K562 (cell line): Measurements from ENCODE around the gene HAUS5. TPM values are rescaled to one million over a fixed set of nuclear protein-coding genes. Genes with fewer than 3 reads are reported as not detected.

Experiments
- ARID4B ChIP-seq: sonication (generic); formaldehyde crosslinking; IDR thresholded peaks from 2 replicates; pipeline ENCODE4 v1.8.0; 2022; ENCODE audit warnings: mild to moderate bottlenecking, missing genetic modification reagents
- BCOR ChIP-seq: fragments of 450-650 bp; IDR thresholded peaks from 2 replicates; pipeline ENCODE4 v1.6.1; 2016
- CC2D1A ChIP-seq: fragments of 450-650 bp; IDR thresholded peaks from 2 replicates; pipeline ENCODE4 v1.6.1; 2017; ENCODE audit warnings: mild to moderate bottlenecking
- ELF4 ChIP-seq: fragments of 450-650 bp; formaldehyde crosslinking; IDR thresholded peaks from 2 replicates; pipeline ENCODE4 v1.4.0; 2022; ENCODE audit warnings: missing genetic modification characterization
- GABPB2 ChIP-seq: fragments of 250-450 bp; sonication (Bioruptor Pico); conservative IDR thresholded peaks from 2 replicates; pipeline ENCODE4 v1.5.1; 2021; ENCODE audit warnings: mild to moderate bottlenecking
- HDAC6 ChIP-seq: IDR thresholded peaks from 2 replicates; pipeline ENCODE4 v1.6.1; 2012; ENCODE audit warnings: low read depth, mild to moderate bottlenecking, control low read depth, inconsistent platforms, low read length, moderate library complexity
- IRF1 ChIP-seq: sonication (generic); formaldehyde crosslinking; IDR thresholded peaks from 2 replicates; pipeline ENCODE4 v1.8.0; 2022; ENCODE audit warnings: missing genetic modification reagents, mild to moderate bottlenecking, borderline replicate concordance
- MEIS2 ChIP-seq: fragments of 450-650 bp; IDR thresholded peaks from 2 replicates; pipeline ENCODE4 v1.6.1; 2014; ENCODE audit warnings: mild to moderate bottlenecking; ENCODE audit not compliant: partially characterized antibody
- NR4A1 ChIP-seq, 2 experiments: fragments of 250-450 bp in 1 of 2; fragments of 450-650 bp in 1 of 2; sonication (Bioruptor Pico) in 1 of 2; IDR thresholded peaks; 2 replicates each; pipeline versions ENCODE4 v1.4.0 to v1.6.1; 2016 to 2020; ENCODE audit warnings: mild to moderate bottlenecking in 2 of 2, missing compliant biosample characterization in 1 of 2, missing genetic modification characterization in 1 of 2, moderate library complexity in 1 of 2
- POLR3A ChIP-seq: IDR thresholded peaks from 2 replicates; pipeline ENCODE4 v1.6.1; 2011; ENCODE audit warnings: borderline replicate concordance, mild to moderate bottlenecking, moderate library complexity; ENCODE audit not compliant: insufficient read length, insufficient read depth; ENCODE audit errors: extremely low read depth
- SPI1 ChIP-seq: IDR thresholded peaks from 2 replicates; pipeline ENCODE4 v1.6.1; 2011; ENCODE audit warnings: low read depth, low read length, control low read depth, borderline replicate concordance
- TOE1 ChIP-seq, 2 experiments: fragments of 450-650 bp in 1 of 2; sonication (generic) in 1 of 2; formaldehyde crosslinking in 1 of 2; IDR thresholded peaks; 2 replicates each; pipeline versions ENCODE4 v1.7.1 to v1.8.0; 2016 to 2022; ENCODE audit warnings: borderline replicate concordance in 2 of 2, mild to moderate bottlenecking in 2 of 2, antibody characterized with exemption in 1 of 2, inconsistent platforms in 1 of 2, low read depth in 1 of 2, missing genetic modification reagents in 1 of 2, moderate library complexity in 1 of 2
- U2AF2 ChIP-seq: fragments of 200-400 bp; formaldehyde crosslinking; optimal IDR thresholded peaks from 2 replicates; pipeline ENCODE3; 2017; ENCODE audit warnings: low read depth, mild to moderate bottlenecking, low read length
- ZFPM2 ChIP-seq: fragments of 250-450 bp; sonication (Bioruptor Pico); IDR thresholded peaks from 2 replicates; pipeline ENCODE4 v1.5.1; 2022; ENCODE audit warnings: mild to moderate bottlenecking
- ZNF277 ChIP-seq: fragments of 250-450 bp; sonication (Bioruptor Pico); IDR thresholded peaks from 2 replicates; pipeline ENCODE4 v1.8.0; 2022; ENCODE audit warnings: inconsistent platforms, mild to moderate bottlenecking, moderate library complexity, borderline replicate concordance
- ZNF280B ChIP-seq: fragments of 250-450 bp; sonication (Bioruptor Pico); IDR thresholded peaks from 2 replicates; pipeline ENCODE4 v1.5.1; 2021; ENCODE audit warnings: mild to moderate bottlenecking
- ZNF561 ChIP-seq: fragments of 450-650 bp; formaldehyde crosslinking; conservative IDR thresholded peaks from 2 replicates; pipeline ENCODE4 v1.4.0; 2020; ENCODE audit warnings: mild to moderate bottlenecking, moderate library complexity
- ZNF699 ChIP-seq: fragments of 250-450 bp; sonication (Bioruptor Pico); IDR thresholded peaks from 2 replicates; pipeline ENCODE4 v1.8.0; 2021; ENCODE audit warnings: mild to moderate bottlenecking, moderate library complexity; ENCODE audit not compliant: insufficient replicate concordance
- polyA plus RNA-seq, 8 experiments: library from polyadenylated mRNA; depleted of rRNA in 4 of 8; stranded (reverse) in 5 of 8; unstranded in 3 of 8; fragments of >200 nt; fragmentation: Nextera tagmentation in 2 of 8; fragmentation: Illumina TruSeq in 1 of 8; extraction: Ambion mirVana in 2 of 8; extraction: Trizol in 1 of 8; gene quantifications; 2 replicates each; pipeline versions ENCODE4 v1.2.1 to v1.2.3, GENCODE V29; 2011 to 2014; ENCODE audit warnings: inconsistent platforms in 1 of 8, missing spikeins in 1 of 8
- total RNA-seq, 7 experiments: library from RNA; depleted of rRNA in 6 of 7; stranded (reverse); fragments of >200 nt in 6 of 7; fragmentation: Illumina TruSeq in 2 of 7; extraction: Trizol in 2 of 7; gene quantifications; 2 replicates each; pipeline versions ENCODE4 v1.2.1 to v1.2.3, GENCODE V29; 2011 to 2021; ENCODE audit warnings: low replicate concordance in 1 of 7

The HAUS5 gene
- total and polyA plus RNA-seq, 9 of the 15 experiments (the other 6 are each of a cell fraction or from before 2014, with no cell fraction given) = 3.5 to 41.3 (median 14.2) TPM

- TF ChIP-seq ZFPM2 (CRISPR knock-in tag) = no peak
- no peak for TF ChIP-seq ZNF277
- TF ChIP-seq HDAC6 = no peak
- TF ChIP-seq POLR3A = no peak
- TF ChIP-seq ARID4B = no peak
- no peak for TF ChIP-seq U2AF2
- TF ChIP-seq ZNF561 (CRISPR knock-in tag) = no peak
- TF ChIP-seq ELF4 = peak; percentile 66; the same call in 1 of the 2 replicates
- TF ChIP-seq BCOR = peak; percentile 49; the same call in 1 of the 2 replicates
- TF ChIP-seq SPI1 = peak; percentile 63
- no peak for TF ChIP-seq NR4A1 (CRISPR knock-in tag; IDR thresholded peaks at IDR 0.05)
- no peak for TF ChIP-seq NR4A1 (tag; IDR thresholded peaks at IDR 0.05)
- no peak for TF ChIP-seq IRF1 (CRISPR knock-in tag)
- no peak for TF ChIP-seq ZNF280B (CRISPR knock-in tag)
- peak; percentile 59 for TF ChIP-seq MEIS2
- no peak for TF ChIP-seq CC2D1A
- no peak for TF ChIP-seq GABPB2
- no peak for TF ChIP-seq ZNF699 (CRISPR knock-in tag)
- no peak for TF ChIP-seq TOE1 (IDR thresholded peaks at IDR 0.05; ENCODE audit: borderline replicate concordance)
- no peak for TF ChIP-seq TOE1 (CRISPR knock-in tag; IDR thresholded peaks at IDR 0.05; ENCODE audit: borderline replicate concordance, low read depth)
Observed at GRCh38 chr19:35648017-35648961, 35.8 kb downstream of the HAUS5 start, which contains the start of gene COX6B1 (continued).
